Right cardiac atrium (tissue), 5 donors: ENCODE measurements around the gene CPNE5. TPM values are rescaled to one million over a fixed set of nuclear protein-coding genes. Genes with fewer than 3 reads are reported as not detected.
A peak's percentile ranks its signal among the peaks of the same experiment; 100 is the strongest.

ENCODE experiments used
- ATAC-seq, 2 donors: fragments of 200-7000 bp; cut with Tn5 transposase; one replicate each; pipeline versions ENCODE4 v1.8.0 to v1.9.1; 2020; ENCODE audit warnings: moderate library complexity in 2 of 2, mild to moderate bottlenecking in 1 of 2
- DNase-seq, 3 donors: peaks; one replicate each; pipeline ENCODE4 v3.0.0-alpha.2; 2020
- H3K27ac ChIP-seq: one replicate; pipeline ENCODE4 v1.5.1; 2013; ENCODE audit warnings: mild to moderate bottlenecking, low read length, control low read depth, moderate library complexity
- H3K27me3 ChIP-seq: one replicate; pipeline ENCODE4 v1.6.1; 2013; ENCODE audit not compliant: control insufficient read depth, insufficient read depth
- H3K4me1 ChIP-seq: one replicate; pipeline ENCODE4 v1.6.1; 2013; ENCODE audit warnings: low read length; ENCODE audit not compliant: control insufficient read depth, insufficient read depth
- H3K4me3 ChIP-seq: one replicate; pipeline ENCODE4 v1.5.1; 2013; ENCODE audit warnings: low read length, control low read depth
- H3K9me3 ChIP-seq: one replicate; pipeline ENCODE4 v1.6.1; 2013; ENCODE audit warnings: low read length; ENCODE audit not compliant: control insufficient read depth
- WGBS: extraction: QIAGEN DNeasy Blood & Tissue Kit; methylation state at CpG from one replicate; pipeline ENCODE4 v1.1.7; 2013; 5-methylcytosine and 5-hydroxymethylcytosine counted together
- intact Hi-C, 4 donors: fragments of 100-400 bp; cut with DNase I; formaldehyde crosslinking; loops; one replicate each; pipeline versions ENCODE4 v1.11.0 to v1.14.0; 2022 to 2023
- polyA plus RNA-seq: library from polyadenylated mRNA; stranded (reverse); fragments of 200-250 nt; gene quantifications from one replicate; pipeline ENCODE4 v1.2.3, GENCODE V29; 2013
- total RNA-seq, 4 donors: library from RNA; stranded (reverse); fragmentation: NEBNext Ultra II Directional; extraction: Animal tissue kit (Norgen Biotek cat#: 25700); gene quantifications; one replicate each; pipeline ENCODE4 v1.2.1, GENCODE V29; 2021
- donor health status: healthy with polysubstance abuse.
- donor health status: DM: no; HTN: yes; CAD: no.
- donor health status: DM: no; HTN: no; CAD: no.
- donor health status: DM: no; HTN: yes; CAD: no; lungs with severe emphysema.
- donor health status: DM: yes; HTN: yes; CAD: no.

The CPNE5 gene
- total and polyA plus RNA-seq, 5 donors, result 27.5 to 80.9 (median 64.6) TPM

GRCh38 chr6:36873115-36873514, 33.9 kb upstream of the CPNE5 start:
- Histone ChIP-seq H3K27me3 (no peaks in the 10 kb centered on the region), H3K4me3 (no peak overlapping the region)

GRCh38 chr6:36871686-36872085, 32.4 kb upstream of the CPNE5 start:
- no peak for ATAC-seq
- no peak overlapping the region for H3K4me3 ChIP-seq
- H3K27ac ChIP-seq, result no peak overlapping the region
- no peaks in the 10 kb centered on the region for H3K4me1 ChIP-seq
- intact Hi-C loops, result no loop called here
- no peaks in the 10 kb centered on the region for H3K9me3 ChIP-seq
- no peak for DNase-seq
- H3K27me3 ChIP-seq, result no peaks in the 10 kb centered on the region
- 70% methylated on average over 3 of the region's 3 CpGs for WGBS

More at GRCh38 chr6:36873115-36873514, 33.9 kb upstream of the CPNE5 start:
- DNase-seq (no peak), ATAC-seq (no peak)
- 83% methylated on average over 1 of the region's 1 CpG for WGBS
- Histone ChIP-seq H3K4me1 (no peaks in the 10 kb centered on the region), H3K27ac (no peak overlapping the region), H3K9me3 (no peaks in the 10 kb centered on the region)
- intact Hi-C loops, result no loop called here

- H3K27me3 ChIP-seq, result no peaks in the 10 kb centered on the region
- H3K27ac ChIP-seq, result peak overlapping the region; percentile 79
- DNase-seq (peak; percentile 44 to 83 (median 77)), ATAC-seq (peak; percentile 84 to 86)
- 55% methylated on average over 4 of the region's 4 CpGs for WGBS
- peaks cover 16% of the 10 kb centered on the region for H3K4me1 ChIP-seq
- intact Hi-C loops, result no loop called here
- no peak overlapping the region for H3K4me3 ChIP-seq
- no peaks in the 10 kb centered on the region for H3K9me3 ChIP-seq
Measured at GRCh38 chr6:36867471-36868224, 28.4 kb upstream of the CPNE5 start.

- 47% methylated on average over 2 of the region's 2 CpGs for WGBS
- Histone ChIP-seq H3K4me1 (peaks cover 18% of the 10 kb centered on the region), H3K27me3 (no peaks in the 10 kb centered on the region), H3K27ac (peak overlapping the region; percentile 74), H3K9me3 (no peaks in the 10 kb centered on the region), H3K4me3 (no peak overlapping the region)
- intact Hi-C loops, result no loop called here
- DNase-seq (no peak), ATAC-seq (peak in 1 of 2 donors; percentile 35)
Measured at GRCh38 chr6:36865835-36866234, 26.6 kb upstream of the CPNE5 start.

GRCh38 chr6:36863670-36864540, 24.7 kb upstream of the CPNE5 start:
- H3K27ac ChIP-seq, result peak overlapping the region; percentile 79
- 84% methylated on average over 12 of the region's 12 CpGs for WGBS
- no peaks in the 10 kb centered on the region for H3K9me3 ChIP-seq
- DNase-seq (no peak), ATAC-seq (no peak)
- no peak overlapping the region for H3K4me3 ChIP-seq
- intact Hi-C loops, result no loop called here
- H3K4me1 ChIP-seq, result peaks cover 18% of the 10 kb centered on the region
- no peaks in the 10 kb centered on the region for H3K27me3 ChIP-seq

GRCh38 chr6:36862848-36863382, 23.7 kb upstream of the CPNE5 start:
- Histone ChIP-seq H3K9me3 (no peaks in the 10 kb centered on the region), H3K27me3 (no peaks in the 10 kb centered on the region), H3K27ac (peak overlapping the region; percentile 61), H3K4me3 (no peak overlapping the region), H3K4me1 (peaks cover 18% of the 10 kb centered on the region)
- intact Hi-C loops, result no loop called here
- ATAC-seq (no peak), DNase-seq (no peak)
- WGBS, result 85% methylated on average over 4 of the region's 4 CpGs

GRCh38 chr6:36862164-36862847, 23.1 kb upstream of the CPNE5 start:
- WGBS, result 68% methylated on average over 8 of the region's 8 CpGs
- ATAC-seq (peak; percentile 18 to 34), DNase-seq (peak in 1 of 3 donors; percentile 40)
- Histone ChIP-seq H3K27me3 (no peaks in the 10 kb centered on the region), H3K4me1 (peaks cover 18% of the 10 kb centered on the region), H3K27ac (peak overlapping the region; percentile 83), H3K9me3 (no peaks in the 10 kb centered on the region), H3K4me3 (no peak overlapping the region)
- intact Hi-C loops, result no loop called here

- H3K9me3 ChIP-seq, result no peaks in the 10 kb centered on the region
- no peak overlapping the region for H3K4me3 ChIP-seq
- WGBS, result 95% methylated on average over 7 of the region's 7 CpGs
- intact Hi-C loops, result no loop called here
- no peaks in the 10 kb centered on the region for H3K27me3 ChIP-seq
- H3K27ac ChIP-seq, result peak overlapping the region; percentile 50
- peaks cover 16% of the 10 kb centered on the region for H3K4me1 ChIP-seq
- DNase-seq (no peak), ATAC-seq (no peak)
Measured at GRCh38 chr6:36860126-36860525, 20.9 kb upstream of the CPNE5 start.

- H3K27me3 ChIP-seq, result no peaks in the 10 kb centered on the region
- no peak overlapping the region for H3K4me3 ChIP-seq
- H3K27ac ChIP-seq, result peak overlapping the region; percentile 25
- intact Hi-C loops, result no loop called here
- 61% methylated on average over 6 of the region's 6 CpGs for WGBS
- peak; percentile 55 to 71 (median 69) for DNase-seq
- ATAC-seq, result peak; percentile 61 to 72
- no peaks in the 10 kb centered on the region for H3K9me3 ChIP-seq
- peaks cover 6% of the 10 kb centered on the region for H3K4me1 ChIP-seq
Measured at GRCh38 chr6:36858407-36858981, 19.2 kb upstream of the CPNE5 start.

GRCh38 chr6:36857325-36857724, 18.1 kb upstream of the CPNE5 start:
- no peaks in the 10 kb centered on the region for H3K27me3 ChIP-seq
- DNase-seq (no peak), ATAC-seq (no peak)
- H3K9me3 ChIP-seq, result no peaks in the 10 kb centered on the region
- H3K4me1 ChIP-seq, result peaks cover 8% of the 10 kb centered on the region
- intact Hi-C loops, result no loop called here
- no peak overlapping the region for H3K4me3 ChIP-seq
- WGBS, result 99% methylated on average over 4 of the region's 4 CpGs
- peak overlapping the region; percentile 19 for H3K27ac ChIP-seq
